K562 (cell line): ENCODE data around the gene ZNF236.

Experiments
- CBX2 ChIP-seq: fragments of 200-600 bp; sonication (generic); IDR thresholded peaks from one replicate; pipeline ENCODE4 v1.6.1; 2012; ENCODE audit warnings: mild to moderate bottlenecking, low read length, inconsistent platforms; ENCODE audit not compliant: insufficient read depth, poor library complexity, severe bottlenecking
- PML ChIP-seq: IDR thresholded peaks from 2 replicates; pipeline ENCODE4 v1.6.1; 2012; ENCODE audit warnings: low read length, inconsistent platforms
- POLR2AphosphoS5 ChIP-seq: IDR thresholded peaks from 2 replicates; pipeline ENCODE4 v1.6.1; 2011; ENCODE audit warnings: mild to moderate bottlenecking, low read depth, low read length, moderate library complexity; ENCODE audit not compliant: control insufficient read depth, insufficient read depth
- RCOR1 ChIP-seq, 2 experiments: IDR thresholded peaks; 2 replicates each; pipeline ENCODE4 v1.6.1; 2012; ENCODE audit warnings: low read depth in 2 of 2, low read length in 2 of 2, borderline replicate concordance in 1 of 2, improper control_type of control experiment in 1 of 2
- SMAD4 ChIP-seq: fragments of 250-450 bp; sonication (Bioruptor Pico); conservative IDR thresholded peaks from 2 replicates; pipeline ENCODE4 v1.8.0; 2021; ENCODE audit warnings: inconsistent platforms, mild to moderate bottlenecking, moderate library complexity
- TF ChIP-seq, protein P1 (sequence below), 2 experiments: fragments of 200-800 bp in 1 of 2; sonication (Bioruptor generic) in 1 of 2; sonication (generic) in 1 of 2; formaldehyde crosslinking in 1 of 2; IDR thresholded peaks in 1 of 2; conservative IDR thresholded peaks in 1 of 2; 2 replicates each; pipeline versions ENCODE4 v1.5.0 to v1.6.1; 2016 to 2020; ENCODE audit warnings: missing compliant biosample characterization in 1 of 2, missing genetic modification characterization in 1 of 2, missing genetic modification reagents in 1 of 2

DNA sequence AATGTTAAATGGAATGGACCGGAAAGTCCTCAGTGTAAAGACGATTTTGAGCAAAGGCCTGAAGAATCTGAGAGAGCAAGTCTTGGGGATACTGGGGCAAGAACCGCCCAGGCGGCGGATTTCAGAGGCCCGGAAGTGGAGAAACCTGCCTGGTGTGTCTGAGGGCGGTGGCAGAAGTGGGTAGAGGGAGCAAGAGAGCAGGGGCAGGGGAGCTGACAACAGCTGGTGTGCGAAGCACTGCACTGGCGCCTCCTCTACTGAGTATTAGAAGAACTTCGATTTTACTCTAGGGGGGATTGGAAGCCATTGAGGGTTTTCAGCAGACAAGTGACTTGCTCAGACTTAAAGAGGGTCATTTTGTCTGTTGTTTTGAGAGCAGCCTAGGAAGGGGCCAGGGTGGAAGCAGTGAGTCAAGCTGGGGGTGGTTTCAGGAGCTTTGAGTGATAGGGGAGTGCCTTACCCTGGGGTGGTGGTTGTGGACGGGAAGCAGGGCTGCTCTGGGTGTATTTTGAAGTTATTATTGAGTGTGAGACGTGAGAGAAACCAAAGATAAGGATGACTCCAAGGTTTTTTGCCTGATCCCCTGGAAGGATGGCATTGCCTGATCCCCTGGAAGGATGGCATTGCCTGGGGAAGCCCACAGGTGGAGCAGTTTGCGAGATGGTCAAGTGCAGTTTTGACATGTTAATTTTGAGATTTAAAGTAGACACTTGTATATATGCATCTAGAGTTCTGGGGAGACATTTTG is 52.5 kb downstream of the ZNF236 start:
- no peak for TF ChIP-seq SMAD4 (CRISPR knock-in tag)
- no peak for TF ChIP-seq CBX2
- no peak for TF ChIP-seq POLR2AphosphoS5
- TF ChIP-seq, protein P1, sequence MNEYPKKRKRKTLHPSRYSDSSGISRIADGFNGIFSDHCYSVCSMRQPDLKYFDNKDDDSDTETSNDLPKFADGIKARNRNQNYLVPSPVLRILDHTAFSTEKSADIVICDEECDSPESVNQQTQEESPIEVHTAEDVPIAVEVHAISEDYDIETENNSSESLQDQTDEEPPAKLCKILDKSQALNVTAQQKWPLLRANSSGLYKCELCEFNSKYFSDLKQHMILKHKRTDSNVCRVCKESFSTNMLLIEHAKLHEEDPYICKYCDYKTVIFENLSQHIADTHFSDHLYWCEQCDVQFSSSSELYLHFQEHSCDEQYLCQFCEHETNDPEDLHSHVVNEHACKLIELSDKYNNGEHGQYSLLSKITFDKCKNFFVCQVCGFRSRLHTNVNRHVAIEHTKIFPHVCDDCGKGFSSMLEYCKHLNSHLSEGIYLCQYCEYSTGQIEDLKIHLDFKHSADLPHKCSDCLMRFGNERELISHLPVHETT (CRISPR knock-in tag; conservative IDR thresholded peaks at IDR 0.05 in 1 of 2, IDR thresholded peaks at IDR 0.05 in 1 of 2) = no peak
- no peak for TF ChIP-seq RCOR1 (IDR thresholded peaks at IDR 0.05; ENCODE audit: borderline replicate concordance in 1 of 2, low read depth in 2 of 2, low read length in 2 of 2)
- no peak for TF ChIP-seq PML
